ENCODE results near the gene TUT7.

DNA sequence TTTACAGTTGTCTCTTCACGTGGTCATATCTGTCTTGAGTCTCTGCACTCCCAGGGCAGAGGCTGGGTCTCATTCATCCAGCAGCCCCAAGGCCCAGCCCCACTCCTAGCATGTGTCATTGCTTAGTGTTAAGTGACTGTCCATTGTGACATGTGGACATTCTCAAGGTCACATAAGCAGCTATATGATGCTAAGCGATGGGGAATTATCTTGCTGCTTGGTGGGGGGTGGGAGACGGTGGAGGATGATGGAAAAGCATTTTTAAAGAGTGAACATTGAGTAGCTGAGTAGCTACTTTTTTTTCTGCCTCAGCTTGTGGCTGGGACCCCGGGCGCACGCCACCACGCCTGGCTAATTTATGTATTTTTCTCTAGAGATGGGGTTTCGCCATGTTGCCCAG is 94.7 kb downstream of the TUT7 start, which contains the start of gene C9orf153:
- TF ChIP-seq, protein P1, sequence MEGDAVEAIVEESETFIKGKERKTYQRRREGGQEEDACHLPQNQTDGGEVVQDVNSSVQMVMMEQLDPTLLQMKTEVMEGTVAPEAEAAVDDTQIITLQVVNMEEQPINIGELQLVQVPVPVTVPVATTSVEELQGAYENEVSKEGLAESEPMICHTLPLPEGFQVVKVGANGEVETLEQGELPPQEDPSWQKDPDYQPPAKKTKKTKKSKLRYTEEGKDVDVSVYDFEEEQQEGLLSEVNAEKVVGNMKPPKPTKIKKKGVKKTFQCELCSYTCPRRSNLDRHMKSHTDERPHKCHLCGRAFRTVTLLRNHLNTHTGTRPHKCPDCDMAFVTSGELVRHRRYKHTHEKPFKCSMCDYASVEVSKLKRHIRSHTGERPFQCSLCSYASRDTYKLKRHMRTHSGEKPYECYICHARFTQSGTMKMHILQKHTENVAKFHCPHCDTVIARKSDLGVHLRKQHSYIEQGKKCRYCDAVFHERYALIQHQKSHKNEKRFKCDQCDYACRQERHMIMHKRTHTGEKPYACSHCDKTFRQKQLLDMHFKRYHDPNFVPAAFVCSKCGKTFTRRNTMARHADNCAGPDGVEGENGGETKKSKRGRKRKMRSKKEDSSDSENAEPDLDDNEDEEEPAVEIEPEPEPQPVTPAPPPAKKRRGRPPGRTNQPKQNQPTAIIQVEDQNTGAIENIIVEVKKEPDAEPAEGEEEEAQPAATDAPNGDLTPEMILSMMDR (IDR thresholded peaks at IDR 0.05): no peak
- no peak for TF ChIP-seq EZH2 (IDR thresholded peaks at IDR 0.05)
